KMS-11 (cell line): Measurements from ENCODE around the gene FEM1B.
A peak's percentile ranks its signal among the peaks of the same experiment; 100 is the strongest.

Experiments used
- H2AFZ ChIP-seq: fragments of 200-600 bp; sonication (generic); 2 replicates; pipeline ENCODE4 v1.6.1; 2016; ENCODE audit warnings: antibody characterized with exemption, mixed run types, low read depth
- H3K27ac ChIP-seq: fragments of 200-600 bp; sonication (generic); 2 replicates; pipeline ENCODE4 v1.6.1; 2016; ENCODE audit warnings: mild to moderate bottlenecking, mixed run types
- H3K27me3 ChIP-seq: fragments of 200-600 bp; sonication (generic); 2 replicates; pipeline ENCODE4 v1.6.1; 2017; ENCODE audit warnings: mild to moderate bottlenecking, low read depth, mixed run types, moderate library complexity; ENCODE audit not compliant: insufficient read depth
- H3K36me3 ChIP-seq: fragments of 200-600 bp; sonication (generic); 2 replicates; pipeline ENCODE4 v1.6.1; 2017; ENCODE audit warnings: mild to moderate bottlenecking, mixed run types; ENCODE audit not compliant: insufficient read depth
- H3K4me1 ChIP-seq: fragments of 200-600 bp; sonication (generic); 2 replicates; pipeline ENCODE4 v1.6.1; 2016; ENCODE audit warnings: mild to moderate bottlenecking, low read depth, mixed run types; ENCODE audit not compliant: poor library complexity, severe bottlenecking
- H3K4me2 ChIP-seq: fragments of 200-600 bp; sonication (generic); 2 replicates; pipeline ENCODE4 v1.7.0; 2016; ENCODE audit warnings: mild to moderate bottlenecking, mixed run types
- H3K4me3 ChIP-seq: fragments of 200-600 bp; sonication (generic); IDR thresholded peaks from 2 replicates; pipeline ENCODE4 v1.6.1; 2017; ENCODE audit warnings: low read depth, low read length, mixed read lengths; ENCODE audit not compliant: insufficient read depth
- H3K79me2 ChIP-seq: fragments of 200-600 bp; sonication (generic); 2 replicates; pipeline ENCODE4 v1.6.1; 2016; ENCODE audit warnings: low read depth, mixed run types; ENCODE audit not compliant: insufficient read depth
- H3K9ac ChIP-seq: fragments of 200-600 bp; sonication (generic); 2 replicates; pipeline ENCODE4 v1.6.1; 2016; ENCODE audit warnings: mild to moderate bottlenecking, mixed run types
- H4K20me1 ChIP-seq: fragments of 200-600 bp; sonication (generic); 2 replicates; pipeline ENCODE4 v1.6.1; 2016; ENCODE audit warnings: mild to moderate bottlenecking, mixed run types; ENCODE audit not compliant: insufficient read depth
- TF ChIP-seq, protein P1 (sequence below): fragments of 200-600 bp; sonication (generic); conservative IDR thresholded peaks from 2 replicates; pipeline ENCODE4 v1.6.1; 2017; ENCODE audit warnings: low read depth, mild to moderate bottlenecking, antibody characterized with exemption, low read length, moderate library complexity, mixed read lengths

Gene FEM1B

GRCh38 chr15:68315035-68315434 is 37.5 kb downstream of the FEM1B start:
- TF ChIP-seq, protein P1, sequence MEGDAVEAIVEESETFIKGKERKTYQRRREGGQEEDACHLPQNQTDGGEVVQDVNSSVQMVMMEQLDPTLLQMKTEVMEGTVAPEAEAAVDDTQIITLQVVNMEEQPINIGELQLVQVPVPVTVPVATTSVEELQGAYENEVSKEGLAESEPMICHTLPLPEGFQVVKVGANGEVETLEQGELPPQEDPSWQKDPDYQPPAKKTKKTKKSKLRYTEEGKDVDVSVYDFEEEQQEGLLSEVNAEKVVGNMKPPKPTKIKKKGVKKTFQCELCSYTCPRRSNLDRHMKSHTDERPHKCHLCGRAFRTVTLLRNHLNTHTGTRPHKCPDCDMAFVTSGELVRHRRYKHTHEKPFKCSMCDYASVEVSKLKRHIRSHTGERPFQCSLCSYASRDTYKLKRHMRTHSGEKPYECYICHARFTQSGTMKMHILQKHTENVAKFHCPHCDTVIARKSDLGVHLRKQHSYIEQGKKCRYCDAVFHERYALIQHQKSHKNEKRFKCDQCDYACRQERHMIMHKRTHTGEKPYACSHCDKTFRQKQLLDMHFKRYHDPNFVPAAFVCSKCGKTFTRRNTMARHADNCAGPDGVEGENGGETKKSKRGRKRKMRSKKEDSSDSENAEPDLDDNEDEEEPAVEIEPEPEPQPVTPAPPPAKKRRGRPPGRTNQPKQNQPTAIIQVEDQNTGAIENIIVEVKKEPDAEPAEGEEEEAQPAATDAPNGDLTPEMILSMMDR, result no peak
- no peak overlapping the region for H2AFZ ChIP-seq

GRCh38 chr15:68315495-68316031 is 38.0 kb downstream of the FEM1B start:
- no peak overlapping the region for H3K4me2 ChIP-seq
- TF ChIP-seq, protein P1, result no peak
- H3K79me2 ChIP-seq, result no peaks in the 10 kb centered on the region
- no peaks in the 10 kb centered on the region for H3K36me3 ChIP-seq
- H3K9ac ChIP-seq, result no peak overlapping the region
- no peaks in the 10 kb centered on the region for H4K20me1 ChIP-seq
- H3K4me3 ChIP-seq, result no peak overlapping the region
- no peaks in the 10 kb centered on the region for H3K27me3 ChIP-seq
- no peak overlapping the region for H3K27ac ChIP-seq
- H2AFZ ChIP-seq, result no peak overlapping the region
- no peaks in the 10 kb centered on the region for H3K4me1 ChIP-seq

More at GRCh38 chr15:68315035-68315434, 37.5 kb downstream of the FEM1B start:
- no peaks in the 10 kb centered on the region for H3K79me2 ChIP-seq
- H4K20me1 ChIP-seq, result no peaks in the 10 kb centered on the region
- H3K27ac ChIP-seq, result no peak overlapping the region
- H3K4me2 ChIP-seq, result no peak overlapping the region
- H3K36me3 ChIP-seq, result no peaks in the 10 kb centered on the region
- H3K4me1 ChIP-seq, result no peaks in the 10 kb centered on the region
- H3K27me3 ChIP-seq, result no peaks in the 10 kb centered on the region
- no peak overlapping the region for H3K4me3 ChIP-seq
- no peak overlapping the region for H3K9ac ChIP-seq

DNA sequence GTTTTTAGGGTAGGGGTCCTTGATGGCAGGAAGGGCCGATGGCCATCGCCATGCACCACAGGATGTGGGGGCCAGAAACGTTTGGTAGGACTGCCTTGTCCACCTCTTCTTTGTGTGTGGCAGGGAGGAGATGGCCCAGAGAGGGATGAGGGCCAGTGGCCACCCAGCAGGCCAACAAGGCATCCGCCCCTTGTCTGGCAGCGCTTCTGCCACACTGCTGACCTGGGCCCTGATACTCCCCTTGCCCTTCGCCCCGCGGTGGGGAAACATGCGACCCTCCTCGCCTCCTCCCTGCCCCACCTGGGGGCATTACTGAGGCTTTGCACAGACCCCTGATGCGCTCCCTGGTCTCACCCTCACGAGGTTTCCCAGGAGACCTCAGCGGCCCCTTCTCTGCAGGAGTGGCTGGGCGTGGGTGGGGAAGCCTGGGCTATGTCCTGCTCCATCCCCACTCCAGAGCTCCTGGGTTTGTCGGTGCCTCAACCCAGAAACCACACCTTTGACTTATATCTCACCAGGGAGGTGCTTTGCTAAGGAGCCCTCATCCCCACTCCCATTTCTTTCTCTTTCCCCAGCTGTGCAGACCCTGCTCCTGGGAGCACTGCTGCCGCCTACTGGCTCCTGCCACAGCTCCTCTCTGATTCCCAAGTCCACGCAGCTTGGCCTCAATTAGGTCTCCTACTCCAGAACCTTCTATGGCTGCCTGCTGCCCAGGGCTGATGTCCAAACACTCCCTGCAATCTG is 38.7 kb downstream of the FEM1B start:
- H3K27me3 ChIP-seq, result no peaks in the 10 kb centered on the region
- H3K4me2 ChIP-seq, result no peak overlapping the region
- no peaks in the 10 kb centered on the region for H4K20me1 ChIP-seq
- no peak overlapping the region for H3K4me3 ChIP-seq
- no peaks in the 10 kb centered on the region for H3K4me1 ChIP-seq
- no peak overlapping the region for H3K27ac ChIP-seq
- H2AFZ ChIP-seq, result no peak overlapping the region
- no peaks in the 10 kb centered on the region for H3K79me2 ChIP-seq
- H3K9ac ChIP-seq, result no peak overlapping the region
- no peaks in the 10 kb centered on the region for H3K36me3 ChIP-seq
- TF ChIP-seq, protein P1, result 0 out of 2 replicates have a peak, but pooled peaks have one; percentile 20

- no peak overlapping the region for H3K27ac ChIP-seq
- no peaks in the 10 kb centered on the region for H3K27me3 ChIP-seq
- H2AFZ ChIP-seq, result no peak overlapping the region
- no peak overlapping the region for H3K4me2 ChIP-seq
- H4K20me1 ChIP-seq, result no peaks in the 10 kb centered on the region
- no peaks in the 10 kb centered on the region for H3K36me3 ChIP-seq
- H3K4me3 ChIP-seq, result no peak overlapping the region
- no peaks in the 10 kb centered on the region for H3K79me2 ChIP-seq
- TF ChIP-seq, protein P1, result no peak
- H3K9ac ChIP-seq, result no peak overlapping the region
- H3K4me1 ChIP-seq, result no peaks in the 10 kb centered on the region
These were observed 39.9 kb downstream of the FEM1B start for GRCh38 chr15:68317281-68318007.
